ENCODE data around the gene SLC29A4. TPM values are rescaled to one million over a fixed set of nuclear protein-coding genes. Genes with fewer than 3 reads are reported as not detected.

The SLC29A4 gene
- total RNA-seq, 1 experiment from 2014 or later: 27.7 TPM

- ChIA-PET POLR2A (ENCODE audit: low non-redundant PET) (no interaction called here), CTCF (no interaction called here)
- no peak overlapping the region for H3K4me3 ChIP-seq (ENCODE audit: low read depth, low read length, poor library complexity, severe bottlenecking)
- DNase-seq (ENCODE audit: low spot score): no peak
- no peaks in the 10 kb centered on the region for H3K27me3 ChIP-seq (replicated peaks; ENCODE audit: insufficient read depth, low read depth, low read length, poor library complexity)
- no peak for TF ChIP-seq CTCF (conservative IDR thresholded peaks at IDR 0.05; ENCODE audit: low read depth, low read length)
- no peak for TF ChIP-seq EZH2 (IDR thresholded peaks at IDR 0.05; ENCODE audit: borderline replicate concordance, low read depth, low read length, poor library complexity, severe bottlenecking)
- H3K27ac ChIP-seq (ENCODE audit: low read depth, low read length, poor library complexity, severe bottlenecking): no peak overlapping the region
- BruUV-seq (replicated peaks): no TSS peak
- H3K9me3 ChIP-seq (ENCODE audit: low read depth, low read length, poor library complexity, severe bottlenecking): peaks cover 6% of the 10 kb centered on the region
- no peaks in the 10 kb centered on the region for H3K4me1 ChIP-seq (ENCODE audit: insufficient read depth, low read length, poor library complexity, severe bottlenecking)
- intact Hi-C loops (cut with micrococcal nuclease; ENCODE audit: unreplicated experiment): no loop called here
- H3K36me3 ChIP-seq (ENCODE audit: insufficient read depth, low read length, poor library complexity, severe bottlenecking): peaks cover 33% of the 10 kb centered on the region
Measured at GRCh38 chr7:5349437-5350173, 66.9 kb downstream of the SLC29A4 start.

GRCh38 chr7:5350174-5350463, 67.4 kb downstream of the SLC29A4 start:
- no peaks in the 10 kb centered on the region for H3K4me1 ChIP-seq (ENCODE audit: insufficient read depth, low read length, poor library complexity, severe bottlenecking)
- H3K9me3 ChIP-seq (ENCODE audit: low read depth, low read length, poor library complexity, severe bottlenecking): peaks cover under 1% of the 10 kb centered on the region
- peaks cover 28% of the 10 kb centered on the region for H3K36me3 ChIP-seq (ENCODE audit: insufficient read depth, low read length, poor library complexity, severe bottlenecking)
- no peak overlapping the region for H3K4me3 ChIP-seq (ENCODE audit: low read depth, low read length, poor library complexity, severe bottlenecking)
- no peak for DNase-seq (ENCODE audit: low spot score)
- intact Hi-C loops (cut with micrococcal nuclease; ENCODE audit: unreplicated experiment): no loop called here
- no peaks in the 10 kb centered on the region for H3K27me3 ChIP-seq (replicated peaks; ENCODE audit: insufficient read depth, low read depth, low read length, poor library complexity)
- no peak overlapping the region for H3K27ac ChIP-seq (ENCODE audit: low read depth, low read length, poor library complexity, severe bottlenecking)
- POLR2A ChIA-PET (ENCODE audit: low non-redundant PET): no interaction called here
- CTCF ChIA-PET: interaction anchor here (0.7 kb wide), 1 partner anchor 253 kb away, joined by 3 read pairs; no protein-coding TSS in a partner anchor
- TF ChIP-seq CTCF (conservative IDR thresholded peaks at IDR 0.05; ENCODE audit: low read depth, low read length): no peak
- no TSS peak for BruUV-seq (replicated peaks)

- DNase-seq (ENCODE audit: low spot score): no peak
- no TSS peak for BruUV-seq (replicated peaks)
- H3K27ac ChIP-seq (ENCODE audit: low read depth, low read length, poor library complexity, severe bottlenecking): no peak overlapping the region
- TF ChIP-seq EZH2 (IDR thresholded peaks at IDR 0.05; ENCODE audit: borderline replicate concordance, low read depth, low read length, poor library complexity, severe bottlenecking) (no peak), CTCF (conservative IDR thresholded peaks at IDR 0.05; ENCODE audit: low read depth, low read length) (no peak)
- H3K4me3 ChIP-seq (ENCODE audit: low read depth, low read length, poor library complexity, severe bottlenecking): no peak overlapping the region
- CTCF ChIA-PET: interaction anchor here (0.7 kb wide), 1 partner anchor 253 kb away, joined by 3 read pairs; no protein-coding TSS in a partner anchor
- H3K9me3 ChIP-seq (ENCODE audit: low read depth, low read length, poor library complexity, severe bottlenecking): no peaks in the 10 kb centered on the region
- POLR2A ChIA-PET (ENCODE audit: low non-redundant PET): no interaction called here
- peaks cover 23% of the 10 kb centered on the region for H3K36me3 ChIP-seq (ENCODE audit: insufficient read depth, low read length, poor library complexity, severe bottlenecking)
- H3K27me3 ChIP-seq (replicated peaks; ENCODE audit: insufficient read depth, low read depth, low read length, poor library complexity): no peaks in the 10 kb centered on the region
- intact Hi-C loops (cut with micrococcal nuclease; ENCODE audit: unreplicated experiment): no loop called here
- no peaks in the 10 kb centered on the region for H3K4me1 ChIP-seq (ENCODE audit: insufficient read depth, low read length, poor library complexity, severe bottlenecking)
Measured at GRCh38 chr7:5350600-5351385, 68.0 kb downstream of the SLC29A4 start.

Measured in A673 (cell line).